Skin of body (tissue), 2 donors: Measurements from ENCODE around the gene ROBO4. TPM values are rescaled to one million over a fixed set of nuclear protein-coding genes. Genes with fewer than 3 reads are reported as not detected.
A peak's percentile ranks its signal among the peaks of the same experiment; 100 is the strongest.

Experiments used
- DNase-seq: peaks from one replicate; lab custom pipeline; 2025; lab: John Stamatoyannopoulos, UW
- total RNA-seq: library from RNA; depleted of rRNA; stranded (reverse); fragments of >200 nt; gene quantifications from one replicate; pipeline ENCODE4 v1.2.3, GENCODE V29; 2014

Gene ROBO4
- total RNA-seq, 1 donor from 2014 or later, result 9.7 TPM

DNA sequence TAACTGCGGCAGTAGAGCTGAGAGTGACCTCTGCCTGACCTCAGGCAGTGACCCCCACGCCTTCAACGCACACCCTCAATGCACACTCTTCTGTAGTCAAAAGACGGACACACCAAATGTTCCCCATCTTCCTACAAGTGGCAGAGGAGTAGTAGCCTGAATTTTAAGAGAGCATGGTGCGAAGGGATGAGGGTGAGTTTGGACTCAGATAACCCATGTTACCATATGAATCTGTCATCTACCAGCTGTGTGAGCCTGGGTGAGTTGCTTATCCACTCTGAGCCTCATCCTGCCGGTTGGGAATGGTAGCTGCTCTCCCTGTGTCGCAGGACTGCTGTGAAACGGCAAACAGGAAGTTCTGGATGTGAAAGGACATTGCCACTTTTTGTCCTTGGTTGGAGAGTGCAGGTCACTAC lies 53.0 kb downstream of the ROBO4 start:
- no peak for DNase-seq

DNA sequence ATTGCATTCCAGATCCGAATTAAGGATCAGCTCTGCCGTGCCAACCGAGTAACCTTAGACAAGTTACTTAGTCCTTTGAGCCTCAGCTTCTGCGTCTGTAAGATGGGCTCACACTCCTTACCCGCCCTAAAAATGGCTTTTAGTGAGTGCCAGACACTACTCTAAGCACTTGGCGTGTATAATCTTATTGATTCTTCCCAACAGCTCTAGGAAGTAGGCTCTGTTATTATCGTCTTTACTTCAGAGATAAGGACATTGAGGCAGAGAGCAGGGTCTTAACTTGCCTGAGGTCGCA lies 54.1 kb downstream of the ROBO4 start:
- no peak for DNase-seq

DNA sequence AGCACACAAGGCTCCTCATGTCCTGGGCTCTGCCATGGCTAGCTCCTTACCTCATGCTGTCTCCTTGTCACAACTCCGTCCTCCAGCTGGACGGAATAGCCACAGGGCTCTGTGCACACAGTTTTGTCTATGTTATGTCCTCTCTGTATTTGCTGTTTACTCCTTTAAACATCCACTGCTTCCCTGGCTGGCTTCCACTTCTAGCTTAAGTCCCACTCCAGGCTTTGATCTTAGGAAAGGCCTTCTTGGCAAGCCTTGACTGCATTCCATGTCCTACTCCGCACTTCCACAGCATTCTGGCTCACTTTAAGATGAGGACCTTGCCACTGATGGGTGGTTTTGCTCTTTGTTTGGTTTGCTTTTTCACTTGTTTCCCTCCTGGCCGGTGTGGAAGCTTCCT lies 55.4 kb downstream of the ROBO4 start:
- no peak for DNase-seq

DNA sequence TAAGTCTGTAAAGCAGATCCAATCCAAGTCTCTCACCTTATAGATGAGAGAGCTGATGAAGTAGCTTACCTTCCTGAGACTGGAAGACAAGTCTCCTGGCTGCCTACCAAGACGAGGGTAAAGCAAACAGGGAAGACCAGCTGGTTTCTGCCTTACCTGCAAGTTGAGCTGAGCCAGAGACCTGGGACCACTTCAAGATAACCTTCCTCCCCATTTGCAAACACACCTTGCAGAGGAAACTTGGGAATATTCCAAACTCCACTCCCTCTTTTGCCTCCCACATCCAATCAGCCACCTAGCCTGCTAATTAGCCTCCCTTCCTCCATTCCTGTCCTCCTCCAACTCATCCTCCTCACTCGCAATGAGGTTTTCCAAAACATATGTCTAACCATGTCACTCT lies 55.8 kb downstream of the ROBO4 start:
- DNase-seq, result no peak

DNA sequence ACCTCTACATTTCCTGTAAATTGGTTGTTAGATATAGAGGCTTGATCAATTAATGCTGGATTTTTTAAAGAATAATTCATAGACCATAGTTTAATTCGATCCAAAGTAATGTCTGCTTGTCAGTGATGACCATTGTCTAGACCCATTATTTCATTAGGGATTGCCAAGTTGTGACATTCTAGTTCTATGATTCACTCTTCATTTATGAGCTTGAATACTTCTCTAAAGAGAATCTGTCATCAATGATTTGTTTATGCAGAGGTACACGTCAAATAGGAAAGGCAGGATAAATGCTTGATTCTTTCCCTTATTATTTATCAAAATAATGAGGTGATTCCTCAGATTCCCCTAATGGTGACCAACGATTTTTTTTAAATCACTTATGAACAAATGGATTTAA lies 56.5 kb downstream of the ROBO4 start:
- DNase-seq, result no peak

DNA sequence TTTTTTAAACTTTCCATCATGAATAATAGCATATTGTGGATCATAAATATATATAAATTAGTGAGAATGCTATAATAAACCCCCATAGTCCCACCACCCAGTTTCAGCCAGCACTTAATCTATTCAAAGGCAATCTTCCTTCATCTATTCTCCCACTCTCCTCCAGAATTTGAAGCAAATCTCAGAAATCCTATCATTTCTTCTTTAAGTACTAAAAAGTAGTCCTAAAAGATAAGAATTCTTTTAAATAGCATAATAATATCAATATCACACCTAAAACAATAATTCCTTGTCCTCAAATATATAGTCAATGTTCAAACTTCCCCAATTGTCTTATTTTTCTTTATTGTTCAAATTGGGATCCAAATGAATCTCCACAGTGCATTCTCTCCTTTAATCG lies 57.0 kb downstream of the ROBO4 start:
- no peak for DNase-seq

DNA sequence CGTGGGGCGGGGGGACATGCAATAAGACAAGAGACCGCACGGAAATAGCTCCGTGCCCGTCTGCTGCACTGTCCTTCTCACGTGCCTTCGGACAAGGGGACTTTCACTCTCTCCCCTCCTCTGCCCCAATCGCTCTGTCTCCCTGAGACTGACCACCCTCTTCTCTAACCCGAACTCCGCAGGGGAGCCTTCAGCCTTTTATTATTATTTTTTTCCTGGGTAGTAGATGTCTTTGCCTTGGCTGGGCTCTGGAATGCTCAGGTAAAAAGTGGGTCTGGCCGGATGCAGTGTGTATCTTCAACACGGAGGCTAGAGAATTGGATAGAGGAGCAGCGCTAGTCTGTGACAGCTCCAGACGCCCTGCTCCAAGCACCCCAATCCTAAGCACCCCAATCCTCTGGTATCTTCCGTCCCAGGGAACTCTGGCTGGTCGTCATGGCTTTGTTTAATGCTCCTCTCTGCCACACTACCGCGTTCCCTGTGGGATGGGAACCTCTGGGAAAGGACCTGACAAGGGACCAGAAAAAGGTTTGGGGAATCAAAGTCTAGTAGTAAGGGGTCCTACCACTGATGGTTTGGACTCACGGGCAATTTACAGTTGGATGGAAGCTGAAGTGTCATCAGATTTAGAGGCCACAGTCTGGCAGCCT lies 57.6 kb downstream of the ROBO4 start:
- DNase-seq, result no peak

DNA sequence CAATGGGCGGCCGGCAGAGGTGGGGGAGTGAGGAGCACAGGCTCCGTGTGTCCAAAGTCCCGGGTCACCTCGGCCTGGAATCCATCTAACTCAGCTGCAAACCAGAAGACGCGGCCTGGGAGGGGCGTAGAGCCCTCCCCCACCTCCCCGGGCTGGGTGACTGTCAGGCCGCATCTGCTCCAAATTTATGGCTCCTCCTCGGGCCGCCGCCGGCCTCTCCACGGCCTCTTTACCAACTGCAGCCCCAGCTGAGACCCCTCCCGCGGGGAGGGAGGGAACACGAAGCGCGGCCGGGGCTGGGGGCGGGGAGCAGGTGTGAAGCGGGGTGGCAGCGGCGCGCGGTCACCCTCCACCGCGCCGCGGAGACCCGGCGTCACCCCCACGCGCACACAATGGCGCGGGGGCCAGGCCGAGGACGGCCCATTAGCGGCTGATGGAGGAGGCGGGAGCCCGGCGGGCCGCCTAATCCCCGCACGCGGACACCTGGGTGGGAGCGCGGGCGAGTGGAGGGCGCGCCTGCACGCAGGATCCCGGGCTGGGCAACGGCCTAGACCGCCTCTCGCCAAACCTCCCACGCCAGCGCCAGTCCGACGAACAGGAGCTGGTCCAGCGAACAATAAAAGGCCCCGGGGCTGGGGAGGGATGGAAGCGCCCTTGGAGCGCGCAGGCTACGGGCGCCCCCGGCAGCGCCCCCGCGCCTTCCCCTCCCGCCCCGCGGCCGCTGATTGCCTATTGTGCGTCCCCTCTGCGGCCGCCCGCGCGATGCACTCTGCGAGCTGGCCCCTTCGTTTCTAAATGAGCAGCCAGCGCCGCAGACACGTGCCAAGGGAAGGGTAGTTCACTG lies 58.3 kb downstream of the ROBO4 start:
- DNase-seq, result no peak

DNA sequence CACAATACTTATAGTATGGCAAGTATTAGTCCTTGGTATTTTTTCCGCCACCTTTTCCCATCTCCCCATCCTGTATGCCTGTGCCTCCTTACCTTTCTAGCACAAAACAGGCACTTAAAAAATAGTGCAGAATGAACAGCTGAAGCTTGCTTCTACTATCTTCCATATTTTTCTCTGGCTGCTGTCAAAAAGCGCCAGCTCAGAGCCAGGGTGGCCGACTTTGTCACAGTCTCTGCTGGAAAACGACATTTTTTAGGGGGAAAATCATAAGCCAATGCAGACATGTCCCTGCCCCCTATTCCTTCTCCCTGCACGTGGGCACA lies 58.9 kb downstream of the ROBO4 start:
- no peak for DNase-seq

DNA sequence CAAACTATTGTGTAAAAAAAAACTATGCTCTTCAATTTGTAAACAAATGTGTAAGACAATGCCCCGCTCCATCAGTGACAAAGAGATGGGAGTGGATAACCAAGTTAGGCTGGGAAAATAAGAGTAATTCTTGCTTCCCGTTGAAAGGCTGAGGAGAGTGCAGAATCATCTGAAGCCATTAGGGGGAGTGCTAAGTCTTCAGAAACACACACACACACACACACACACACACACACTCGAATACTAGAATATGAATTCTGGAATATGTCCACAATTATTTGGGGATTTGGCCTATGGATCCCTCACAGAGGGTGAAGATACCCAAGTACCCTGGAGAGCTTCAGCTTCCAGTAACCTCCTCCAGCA lies 60.2 kb downstream of the ROBO4 start:
- DNase-seq, result peak; percentile 72

DNA sequence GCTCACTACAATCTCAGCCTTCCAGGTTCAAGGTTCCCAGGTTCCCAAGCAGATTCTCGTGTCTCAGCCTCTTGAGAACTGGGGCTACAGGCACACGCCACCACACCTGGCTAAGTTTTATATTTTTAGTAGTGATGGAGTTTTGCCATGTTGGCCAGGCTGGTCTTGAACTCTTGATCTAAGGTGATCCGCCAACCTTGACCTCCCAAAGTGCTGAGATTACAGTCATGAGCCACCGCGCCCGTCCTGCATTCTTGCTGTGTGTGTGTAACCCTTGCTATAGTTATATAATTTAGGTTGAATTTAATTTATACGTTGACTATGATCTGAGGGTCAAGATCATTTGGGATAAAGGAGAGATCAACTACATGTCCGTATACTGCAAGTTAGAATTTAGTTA lies 61.7 kb downstream of the ROBO4 start:
- no peak for DNase-seq

DNA sequence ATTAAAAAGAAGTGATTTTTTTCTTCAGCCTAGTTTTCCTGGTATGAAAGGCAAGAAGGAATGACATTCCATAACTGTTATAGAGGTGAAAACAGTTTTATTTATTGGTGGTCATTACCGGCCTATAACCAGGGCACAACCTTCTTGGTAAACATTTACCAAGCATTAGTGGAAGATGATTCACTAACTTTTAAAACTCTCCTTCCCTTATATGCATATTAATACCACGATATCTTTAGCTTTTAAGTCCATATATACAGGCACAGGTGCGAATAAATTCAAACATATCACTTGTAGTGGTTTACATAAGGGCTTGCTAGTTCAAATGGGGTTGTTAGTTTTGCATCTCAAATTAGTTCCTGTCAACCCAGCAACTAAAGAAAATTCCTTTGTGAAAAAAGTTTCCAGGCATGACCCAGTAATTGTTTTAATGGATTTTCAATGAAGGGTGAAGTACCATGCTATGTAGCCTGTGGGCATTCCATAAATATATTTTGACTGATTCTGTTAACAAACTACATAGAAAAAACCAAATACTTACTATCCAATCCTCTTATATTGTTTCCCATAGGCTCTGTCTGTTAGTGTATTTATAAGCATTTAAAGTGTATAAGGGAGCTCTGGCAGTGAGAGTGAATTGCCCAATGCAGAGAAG lies 63.0 kb downstream of the ROBO4 start:
- no peak for DNase-seq

Other genes with a start within 250 kb of the ROBO4 start
- 3.9 TPM for gene SIAE, start 224.1 kb downstream of the ROBO4 start, total RNA-seq
- 2.9 TPM for gene SPA17, start 224.0 kb downstream of the ROBO4 start, total RNA-seq
- gene NRGN, start 157.9 kb downstream of the ROBO4 start, total RNA-seq, result 0.39 TPM
- gene VSIG2, start 145.6 kb downstream of the ROBO4 start, total RNA-seq, result 0.20 TPM
- gene ESAM, start 135.6 kb downstream of the ROBO4 start, total RNA-seq, result 9.2 TPM
- 15.2 TPM for gene MSANTD2, start 97.5 kb downstream of the ROBO4 start, total RNA-seq
- 8.8 TPM for gene ROBO3, start 32.4 kb downstream of the ROBO4 start, total RNA-seq
- gene HEPN1, start 21.4 kb upstream of the ROBO4 start, total RNA-seq, result not detected
- 3.6 TPM for gene HEPACAM, start 38.2 kb upstream of the ROBO4 start, total RNA-seq
- gene CCDC15, start 56.3 kb upstream of the ROBO4 start, total RNA-seq, result 4.3 TPM
- gene SLC37A2, start 165.4 kb upstream of the ROBO4 start, total RNA-seq, result 10.3 TPM
- 23.1 TPM for gene TMEM218, start 213.8 kb upstream of the ROBO4 start, total RNA-seq